Renal cortex interstitium (tissue), 11 donors: ENCODE data around the gene HILPDA. TPM values are rescaled to one million over a fixed set of nuclear protein-coding genes. Genes with fewer than 3 reads are reported as not detected.
A peak's percentile ranks its signal among the peaks of the same experiment; 100 is the strongest.

Experiments
- DNase-seq, 11 donors: peaks; one replicate each; pipeline ENCODE4 v3.0.0-alpha.2; 2013; ENCODE audit warnings: low read depth in 9 of 11, low spot score in 4 of 11; ENCODE audit errors: extremely low read depth in 1 of 11
- polyA plus RNA-seq, 3 donors: library from polyadenylated mRNA; unstranded; fragments of 120-200 nt; gene quantifications; one replicate each; pipeline ENCODE4 v1.2.1, GENCODE V29; 2013; ENCODE audit not compliant: insufficient read length in 3 of 3

The HILPDA gene
- polyA plus RNA-seq, 3 donors, result 19.0 to 25.4 (median 19.9) TPM

GRCh38 chr7:128424686-128425275 lies 30.9 kb upstream of the HILPDA start:
- no peak for DNase-seq

DNA sequence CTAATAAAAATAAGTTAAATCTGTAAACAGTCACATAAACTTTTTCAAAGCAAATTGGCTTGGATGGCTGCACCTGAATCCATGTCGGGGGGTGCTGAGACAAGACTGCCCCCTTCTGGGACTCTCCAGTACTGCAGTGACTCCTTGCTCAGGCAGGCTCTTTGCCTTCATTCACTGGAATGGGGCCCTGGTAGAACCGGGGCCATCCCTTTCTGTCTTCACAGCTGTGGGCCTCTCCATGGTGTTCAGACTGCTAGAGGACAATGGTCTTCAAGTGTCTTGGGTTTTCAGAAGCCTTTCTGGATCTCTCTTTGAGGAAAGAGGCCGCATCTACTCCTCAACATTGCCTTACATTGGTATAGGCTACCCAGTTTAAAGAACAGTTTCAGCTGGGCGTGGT lies 29.8 kb upstream of the HILPDA start:
- no peak for DNase-seq

DNA sequence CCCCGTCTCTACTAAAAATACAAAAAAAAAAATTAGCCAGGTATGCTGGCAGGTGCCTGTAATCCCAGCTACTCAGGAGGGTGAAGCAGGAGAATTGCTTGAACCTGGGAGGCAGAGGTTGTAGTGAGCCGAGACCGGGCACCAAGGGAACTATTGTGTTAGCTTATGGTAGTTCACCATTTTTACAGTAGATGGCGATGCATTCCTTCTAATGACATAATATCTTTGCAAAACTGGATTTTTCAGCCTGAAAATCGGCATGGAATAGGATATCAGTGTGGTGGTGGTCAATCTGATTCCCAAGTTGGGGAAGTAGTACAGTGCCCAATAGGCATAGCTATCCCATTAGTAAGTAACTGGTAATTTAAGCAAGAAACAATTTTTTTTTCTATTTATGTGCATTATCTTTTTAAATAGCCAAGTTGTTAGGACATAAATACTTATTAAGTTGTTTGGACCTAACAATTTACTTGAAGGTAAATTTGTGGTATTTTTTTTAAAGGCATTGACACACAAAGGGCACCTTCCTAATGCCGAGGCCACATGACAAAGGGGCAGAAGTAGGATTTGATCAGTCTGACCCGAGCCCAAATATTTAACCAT lies 28.3 kb upstream of the HILPDA start:
- DNase-seq, result peak in 4 of 11 donors; percentile 39 to 68 (median 58)

DNA sequence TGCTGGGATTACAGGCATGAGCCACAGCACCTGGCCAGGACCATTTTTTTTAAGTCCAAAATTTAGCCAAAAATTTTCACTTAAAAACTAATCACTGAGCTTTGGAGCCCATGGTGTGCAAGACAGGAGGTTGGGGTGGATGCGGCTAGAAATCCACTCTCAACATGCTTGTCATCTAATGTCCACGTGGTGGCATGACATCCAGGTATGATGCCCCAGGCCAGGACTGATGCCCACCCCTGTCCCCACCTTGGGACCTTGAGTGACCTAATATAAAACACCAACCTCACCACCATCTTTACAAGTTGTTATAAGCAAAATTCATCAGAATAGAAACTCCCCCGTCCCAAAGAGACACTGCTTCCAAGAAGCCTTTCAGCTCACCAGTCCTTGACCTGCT lies 25.5 kb upstream of the HILPDA start:
- no peak for DNase-seq

DNA sequence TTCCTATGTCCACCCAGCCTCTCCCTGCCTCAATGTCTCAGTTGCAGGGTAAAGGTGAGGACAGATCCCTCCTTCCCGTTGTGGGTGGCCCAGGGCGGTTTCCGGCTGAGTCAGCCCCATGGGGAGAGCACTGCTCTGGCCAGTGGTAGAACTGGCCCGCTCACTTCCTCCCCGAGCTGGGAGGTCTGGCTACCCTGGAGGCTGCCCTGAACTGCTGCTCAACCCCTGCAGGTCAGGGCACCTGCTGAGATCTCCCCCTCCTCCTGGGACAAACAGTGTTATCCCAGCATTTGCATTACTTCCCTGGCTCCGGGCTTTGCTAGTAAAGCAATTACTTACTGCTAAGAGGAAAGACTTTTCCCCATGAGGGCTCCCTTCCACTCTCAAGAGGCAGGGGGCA lies 24.5 kb upstream of the HILPDA start:
- no peak for DNase-seq

DNA sequence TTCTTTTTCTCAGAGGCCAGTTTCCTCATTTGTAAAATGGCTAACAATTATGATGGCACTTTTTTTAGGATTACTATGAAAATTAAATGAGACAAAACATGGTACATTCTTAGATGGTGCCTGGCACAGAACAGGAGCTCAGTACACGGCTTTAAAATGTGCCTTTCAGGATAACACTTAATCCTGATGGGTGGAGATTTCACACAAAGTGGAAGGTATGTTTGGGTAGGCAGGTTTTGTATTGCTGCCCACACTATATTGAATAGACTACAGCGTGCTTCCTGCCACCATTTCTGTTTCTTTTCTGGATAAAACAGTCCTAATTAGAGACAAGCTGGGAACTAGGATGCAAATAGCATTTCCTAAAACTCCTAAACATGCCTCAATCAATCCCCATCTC lies 23.9 kb upstream of the HILPDA start:
- DNase-seq, result no peak

DNA sequence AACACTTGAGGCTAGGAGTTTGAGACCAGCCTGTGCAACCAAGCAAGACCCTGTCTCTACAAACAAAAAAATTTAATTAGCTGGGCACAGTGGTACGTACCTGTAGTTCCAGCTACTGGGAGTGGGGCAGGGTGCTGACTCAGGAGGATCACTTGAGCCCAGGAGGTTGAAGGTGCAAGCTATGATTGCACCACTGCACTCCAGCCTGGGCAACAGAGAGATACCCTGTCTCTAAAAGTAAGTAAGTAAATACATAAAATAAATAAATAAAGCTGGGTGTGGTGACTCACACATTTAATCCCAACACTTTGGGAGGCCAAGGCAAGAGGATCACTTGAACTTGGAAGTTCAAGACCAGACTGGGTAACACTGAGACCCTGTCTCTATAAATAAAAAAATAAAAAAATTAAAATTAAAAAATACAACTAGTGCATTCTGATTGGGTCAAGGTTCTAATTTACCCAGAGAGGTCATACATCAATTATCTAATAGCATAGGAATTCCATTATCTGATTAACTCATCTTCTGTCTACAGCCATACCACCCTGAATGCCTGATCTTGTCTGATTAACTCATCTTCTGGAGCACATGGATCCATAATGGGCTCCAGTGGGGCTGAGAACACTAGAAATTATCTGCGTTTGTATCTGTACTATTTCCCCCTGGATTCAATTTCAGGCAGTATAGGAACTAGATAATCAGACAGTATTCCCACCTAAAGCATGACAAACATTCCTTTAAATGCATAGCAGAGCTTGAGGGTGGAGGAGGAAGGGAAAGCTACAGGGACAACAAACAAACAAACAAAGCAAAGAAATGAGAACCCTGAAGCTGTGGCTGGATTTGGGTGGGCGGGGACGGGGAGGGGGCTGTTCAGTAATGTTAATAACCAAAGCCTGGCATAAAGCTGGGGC lies 21.0 kb upstream of the HILPDA start:
- no peak for DNase-seq

GRCh38 chr7:128435327-128435686 lies 20.4 kb upstream of the HILPDA start:
- DNase-seq, result no peak

DNA sequence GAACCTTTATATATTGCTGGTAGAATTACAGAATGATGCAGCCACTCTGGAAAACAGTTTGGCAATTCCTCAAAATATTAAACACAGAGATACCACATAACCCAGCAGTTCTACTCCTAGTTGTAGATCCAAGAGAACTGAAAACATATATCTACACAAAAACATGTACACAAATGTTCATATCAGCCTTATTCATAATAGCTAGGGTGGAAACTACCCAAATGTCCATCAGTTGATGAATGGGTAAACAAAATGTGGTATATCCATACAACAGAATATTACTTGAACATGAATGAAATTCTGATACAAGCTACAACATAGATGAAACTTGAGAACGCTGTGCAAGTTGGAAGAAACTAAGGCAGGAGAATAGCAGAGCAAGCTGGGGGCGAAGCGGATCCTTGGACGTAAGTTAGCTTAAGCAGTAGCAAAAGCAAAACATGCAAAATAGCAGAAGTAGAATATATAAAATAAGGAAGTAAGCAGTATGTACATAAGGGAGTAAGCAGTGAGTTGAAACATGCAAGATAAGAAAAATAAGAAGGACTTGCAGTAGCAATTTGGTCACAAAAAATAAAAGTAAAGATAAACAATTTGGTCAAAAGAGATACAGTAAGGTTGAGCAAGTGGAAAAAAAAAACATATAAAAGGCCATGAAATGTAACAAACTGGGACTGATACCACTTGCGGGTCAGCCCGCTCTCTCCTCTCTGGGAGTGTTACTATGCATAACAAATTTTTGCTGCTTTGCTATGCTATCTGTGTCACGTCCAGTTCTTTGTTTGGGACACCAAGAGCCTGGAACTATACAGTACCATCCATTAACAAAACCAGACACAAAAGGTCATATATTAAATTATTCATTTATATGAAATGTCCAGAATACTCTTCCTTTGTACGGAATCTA lies 18.0 kb upstream of the HILPDA start:
- DNase-seq, result no peak

DNA sequence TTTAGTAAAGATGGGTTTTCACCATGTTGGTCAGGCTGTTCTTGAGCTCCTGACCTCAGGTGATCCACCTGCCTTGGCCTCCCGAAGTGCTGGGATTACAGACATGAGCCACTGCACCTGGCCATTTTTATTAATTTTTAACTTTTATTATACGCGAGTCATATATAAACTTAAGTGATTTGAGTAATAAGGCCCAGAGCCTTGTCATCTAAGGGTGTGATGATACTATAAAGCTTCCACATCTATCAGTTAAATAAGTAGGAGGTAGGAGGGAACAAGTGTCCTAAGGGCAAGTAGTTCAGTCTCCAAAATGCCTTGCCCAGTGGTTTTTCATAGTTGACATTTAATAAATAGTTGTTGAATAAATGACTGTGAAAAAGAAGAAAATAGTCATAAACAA lies 13.3 kb upstream of the HILPDA start:
- DNase-seq, result no peak

- no peak for DNase-seq
Measured at GRCh38 chr7:128443831-128444600, 11.7 kb upstream of the HILPDA start.

DNA sequence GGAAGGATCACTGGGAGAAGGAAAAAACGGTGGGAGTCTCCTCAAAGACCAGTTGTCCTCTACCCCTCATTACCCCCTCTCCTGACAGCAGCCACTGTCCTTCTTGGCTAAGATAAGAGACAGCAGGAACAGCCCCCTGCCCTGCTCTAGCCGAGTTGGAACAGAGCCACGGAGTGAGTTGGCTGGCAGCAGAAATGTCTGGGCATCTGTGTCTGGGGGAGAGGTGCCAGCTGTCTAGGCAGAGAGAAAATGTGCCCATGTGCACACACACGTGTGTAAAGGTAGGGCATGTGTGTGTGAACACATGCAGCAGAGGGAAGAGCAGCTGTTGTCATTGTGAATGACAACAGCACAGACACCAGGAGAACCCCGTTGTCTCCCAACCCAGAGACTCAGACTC lies 9.4 kb upstream of the HILPDA start:
- no peak for DNase-seq

- no peak for DNase-seq
Measured at GRCh38 chr7:128447941-128448564, 7.6 kb upstream of the HILPDA start.

GRCh38 chr7:128448751-128449302 lies 6.9 kb upstream of the HILPDA start:
- DNase-seq, result no peak

DNA sequence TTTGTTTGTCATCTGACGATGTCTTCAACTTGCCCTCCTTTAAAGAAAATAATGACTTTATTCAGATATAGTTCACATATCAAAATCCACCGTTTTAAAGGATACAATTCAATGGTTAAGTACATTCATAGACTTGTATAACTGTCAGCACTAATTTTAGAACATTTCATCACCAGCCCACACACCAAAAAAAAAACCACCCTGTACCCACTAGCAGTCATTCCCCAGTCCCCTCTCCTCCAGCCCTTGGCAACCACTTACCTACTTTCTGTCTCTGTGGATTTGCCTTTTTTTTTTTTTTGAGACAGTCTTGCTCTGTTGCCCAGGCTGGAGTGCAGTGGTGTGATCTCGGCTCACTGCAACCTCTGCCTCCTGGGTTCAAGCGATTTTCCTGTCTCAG lies 5.3 kb upstream of the HILPDA start:
- no peak for DNase-seq

DNA sequence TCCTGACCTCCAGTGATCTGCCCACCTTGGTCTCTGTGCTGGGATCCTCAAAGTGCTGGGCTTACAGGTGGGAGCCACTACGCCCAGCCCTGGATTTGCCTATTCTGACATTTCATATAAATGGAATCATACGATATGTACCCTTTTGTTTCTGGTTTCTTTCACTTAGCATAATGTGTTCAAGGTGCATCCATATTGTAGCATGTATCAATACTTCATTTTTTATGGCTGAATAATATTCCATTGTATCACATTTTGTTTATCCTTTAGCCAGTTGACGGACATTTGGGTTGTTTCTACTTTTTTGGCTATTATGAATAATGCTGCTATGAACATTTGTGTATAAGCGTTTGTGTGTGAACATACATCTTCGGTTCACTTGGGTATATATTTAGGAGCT lies 4.8 kb upstream of the HILPDA start:
- DNase-seq, result no peak

DNA sequence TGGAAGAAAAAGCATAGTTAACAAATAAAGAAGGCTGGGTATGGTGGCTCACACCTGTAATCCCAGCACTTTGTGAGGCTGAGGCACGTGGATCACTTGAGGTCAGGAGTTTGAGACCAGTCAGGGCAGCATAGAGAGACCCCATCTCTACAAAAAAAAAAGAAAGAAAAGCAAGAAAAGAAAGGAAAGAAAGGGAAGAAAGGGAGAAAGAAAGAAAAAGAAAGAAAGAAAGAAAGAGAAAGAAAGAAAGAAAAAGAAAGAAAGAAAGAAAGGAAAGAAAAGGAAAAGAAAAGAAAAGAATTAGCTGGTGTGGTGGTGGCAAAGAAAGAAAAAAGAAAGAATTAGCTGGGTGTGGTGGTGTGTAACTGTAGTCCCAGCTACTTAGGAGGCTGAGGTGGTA lies 3.1 kb upstream of the HILPDA start:
- DNase-seq, result no peak
